Colonic mucosa (tissue), 4 donors: ENCODE measurements around the gene CC2D1A. TPM values are rescaled to one million over a fixed set of nuclear protein-coding genes. Genes with fewer than 3 reads are reported as not detected.

ENCODE experiments used
- DNase-seq: peaks from one replicate; pipeline ENCODE4 v3.0.0-alpha.2; 2020
- H3K27ac ChIP-seq: fragments of 200-600 bp; one replicate; pipeline ENCODE4 v1.8.0; 2021
- H3K27me3 ChIP-seq: fragments of 200-600 bp; one replicate; pipeline ENCODE4 v1.8.0; 2021
- H3K36me3 ChIP-seq: fragments of 200-600 bp; one replicate; pipeline ENCODE4 v1.8.0; 2021
- H3K4me1 ChIP-seq: fragments of 200-600 bp; one replicate; pipeline ENCODE4 v1.8.0; 2021; ENCODE audit warnings: mild to moderate bottlenecking
- H3K4me3 ChIP-seq: fragments of 200-600 bp; one replicate; pipeline ENCODE4 v1.8.0; 2021
- H3K9ac ChIP-seq, 2 donors: one replicate each; pipeline ENCODE4 v1.7.0; 2013; ENCODE audit warnings: control low read depth in 2 of 2, low read depth in 2 of 2, low read length in 2 of 2
- H3K9me3 ChIP-seq: fragments of 200-600 bp; one replicate; pipeline ENCODE4 v1.8.0; 2021
- intact Hi-C: fragments of 100-400 bp; cut with DNase I; formaldehyde crosslinking; loops from one replicate; pipeline ENCODE4 v1.14.1; 2022
- total RNA-seq, 2 donors: library from RNA; stranded (reverse); fragmentation: NEBNext Ultra II Directional in 1 of 2; extraction: Animal tissue kit (Norgen Biotek cat#: 25700) in 1 of 2; gene quantifications; one replicate each; pipeline ENCODE4 v1.2.1, GENCODE V29; 2021
- TF ChIP-seq, protein P1 (sequence below): fragments of 200-600 bp; IDR thresholded peaks from one replicate; pipeline ENCODE4 v1.8.0; 2022; ENCODE audit warnings: antibody characterized with exemption, mild to moderate bottlenecking
- donor health status: healthy.
- donor health status: DM: no; HTN: no; CAD: no.
- donor health status: DM: no; HTN: no; CAD: no.

The CC2D1A gene
- total RNA-seq, 2 donors from 2014 or later = 81.0 to 123 TPM

DNA sequence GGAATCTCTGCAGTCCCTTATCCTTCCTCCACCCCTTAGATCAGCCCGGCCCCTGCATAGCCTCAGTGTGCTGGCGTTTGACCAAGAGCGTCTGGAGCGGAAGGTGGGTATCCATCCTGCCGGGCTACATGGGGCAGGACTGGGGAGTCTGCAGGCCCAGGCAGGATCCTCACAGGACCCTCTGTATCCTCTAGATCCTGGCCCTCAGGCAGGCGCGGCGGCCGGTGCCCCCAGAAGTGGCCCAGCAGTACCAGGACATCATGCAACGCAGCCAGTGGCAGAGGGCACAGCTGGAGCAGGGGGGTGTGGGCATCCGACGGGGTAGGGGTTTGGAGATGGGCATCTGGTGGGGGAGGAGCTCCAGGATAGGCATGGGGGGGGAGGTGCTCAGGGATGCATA is 23.3 kb downstream of the CC2D1A start:
- intact Hi-C loops = no loop called here
- no peak overlapping the region for H3K4me3 ChIP-seq
- no peaks in the 10 kb centered on the region for H3K9me3 ChIP-seq
- H3K27me3 ChIP-seq = no peaks in the 10 kb centered on the region
- no peak for DNase-seq
- no peaks in the 10 kb centered on the region for H3K36me3 ChIP-seq
- no peaks in the 10 kb centered on the region for H3K4me1 ChIP-seq
- no peak overlapping the region for H3K27ac ChIP-seq
- H3K9ac ChIP-seq = no peak overlapping the region
- TF ChIP-seq, protein P1, sequence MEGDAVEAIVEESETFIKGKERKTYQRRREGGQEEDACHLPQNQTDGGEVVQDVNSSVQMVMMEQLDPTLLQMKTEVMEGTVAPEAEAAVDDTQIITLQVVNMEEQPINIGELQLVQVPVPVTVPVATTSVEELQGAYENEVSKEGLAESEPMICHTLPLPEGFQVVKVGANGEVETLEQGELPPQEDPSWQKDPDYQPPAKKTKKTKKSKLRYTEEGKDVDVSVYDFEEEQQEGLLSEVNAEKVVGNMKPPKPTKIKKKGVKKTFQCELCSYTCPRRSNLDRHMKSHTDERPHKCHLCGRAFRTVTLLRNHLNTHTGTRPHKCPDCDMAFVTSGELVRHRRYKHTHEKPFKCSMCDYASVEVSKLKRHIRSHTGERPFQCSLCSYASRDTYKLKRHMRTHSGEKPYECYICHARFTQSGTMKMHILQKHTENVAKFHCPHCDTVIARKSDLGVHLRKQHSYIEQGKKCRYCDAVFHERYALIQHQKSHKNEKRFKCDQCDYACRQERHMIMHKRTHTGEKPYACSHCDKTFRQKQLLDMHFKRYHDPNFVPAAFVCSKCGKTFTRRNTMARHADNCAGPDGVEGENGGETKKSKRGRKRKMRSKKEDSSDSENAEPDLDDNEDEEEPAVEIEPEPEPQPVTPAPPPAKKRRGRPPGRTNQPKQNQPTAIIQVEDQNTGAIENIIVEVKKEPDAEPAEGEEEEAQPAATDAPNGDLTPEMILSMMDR = no peak

DNA sequence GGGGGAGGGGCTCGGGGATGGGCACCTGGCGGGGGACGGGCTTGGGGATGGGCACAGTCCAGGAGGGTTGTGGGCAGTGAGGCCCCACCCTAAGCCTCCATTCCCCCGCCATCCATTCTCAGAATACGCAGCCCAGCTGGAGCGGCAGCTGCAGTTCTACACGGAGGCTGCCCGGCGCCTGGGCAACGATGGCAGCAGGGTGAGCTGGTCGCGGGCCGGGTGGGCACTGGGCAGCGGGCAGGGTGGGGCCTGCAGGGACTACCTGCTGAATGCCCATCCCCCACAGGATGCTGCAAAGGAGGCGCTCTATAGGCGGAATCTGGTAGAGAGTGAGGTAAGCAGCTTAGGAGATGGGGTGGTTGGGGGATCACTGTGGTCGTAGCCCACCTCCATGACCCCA is 24.0 kb downstream of the CC2D1A start:
- H3K27ac ChIP-seq = no peak overlapping the region
- no peaks in the 10 kb centered on the region for H3K9me3 ChIP-seq
- no peaks in the 10 kb centered on the region for H3K4me1 ChIP-seq
- intact Hi-C loops = no loop called here
- no peak overlapping the region for H3K9ac ChIP-seq
- TF ChIP-seq, protein P1 = no peak
- no peaks in the 10 kb centered on the region for H3K36me3 ChIP-seq
- H3K4me3 ChIP-seq = no peak overlapping the region
- H3K27me3 ChIP-seq = no peaks in the 10 kb centered on the region
- DNase-seq = no peak

DNA sequence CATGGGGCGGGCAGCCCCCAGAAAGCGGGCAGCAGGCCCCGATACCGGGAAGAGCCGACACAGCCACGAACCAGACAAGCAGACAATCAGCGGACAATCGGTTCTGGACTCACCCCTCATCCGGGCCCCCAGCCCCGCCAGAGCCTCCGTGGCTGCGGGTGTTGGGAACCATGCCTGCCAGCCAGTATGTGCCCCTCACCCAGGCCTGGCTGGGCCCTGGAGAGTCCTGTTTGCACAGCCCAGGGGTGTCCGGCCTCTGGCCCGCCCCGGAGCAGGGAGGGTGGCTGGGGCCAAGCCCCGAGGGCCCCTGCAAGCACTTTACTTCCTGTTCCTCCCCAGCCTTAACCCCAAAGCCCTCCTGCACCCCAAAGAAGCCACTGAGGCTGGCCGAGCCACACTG is 24.4 kb downstream of the CC2D1A start:
- intact Hi-C loops = no loop called here
- Histone ChIP-seq H3K4me3 (no peak overlapping the region), H3K4me1 (no peaks in the 10 kb centered on the region), H3K36me3 (no peaks in the 10 kb centered on the region), H3K27ac (no peak overlapping the region), H3K9me3 (no peaks in the 10 kb centered on the region), H3K27me3 (no peaks in the 10 kb centered on the region), H3K9ac (no peak overlapping the region)
- DNase-seq = no peak
- TF ChIP-seq, protein P1 = no peak

DNA sequence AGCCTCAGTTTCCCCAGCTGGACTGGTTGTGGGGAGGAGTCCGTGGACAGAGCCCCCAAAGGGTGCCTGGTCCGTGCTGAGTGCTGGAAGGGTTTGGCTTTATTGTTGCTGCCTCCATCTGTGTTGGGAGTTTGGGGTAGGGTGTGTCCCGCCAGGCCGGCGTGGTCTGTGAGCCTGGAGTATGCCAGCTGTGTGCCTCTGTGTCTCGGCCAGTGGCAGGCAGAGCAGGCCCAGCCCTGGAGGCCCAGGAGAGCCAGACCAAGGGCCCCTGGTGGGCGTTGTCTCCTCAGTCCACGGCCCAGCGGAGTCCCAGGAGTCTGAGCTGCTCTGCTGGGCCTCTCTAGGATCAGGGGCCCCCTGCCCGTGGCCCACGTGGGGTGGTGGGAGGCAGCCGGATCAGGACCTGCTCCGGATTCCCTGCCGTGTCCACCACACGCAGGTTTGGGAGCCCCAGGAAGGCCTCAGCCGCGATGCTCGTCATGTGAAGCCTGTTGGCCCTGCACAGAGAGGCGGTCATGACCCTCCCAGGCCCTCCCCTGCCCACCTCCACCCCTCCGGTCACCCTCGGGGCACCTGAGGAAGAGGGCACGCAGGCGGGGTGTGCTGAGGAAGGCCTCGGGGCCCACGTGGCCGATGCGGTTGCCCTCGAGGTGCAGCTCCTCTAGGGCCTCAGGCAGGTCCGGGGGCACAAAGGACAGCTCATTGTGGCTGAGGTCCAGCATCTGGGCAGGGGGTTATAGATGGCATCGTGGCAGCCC is 25.6 kb downstream of the CC2D1A start:
- TF ChIP-seq, protein P1 = no peak
- no peaks in the 10 kb centered on the region for H3K4me1 ChIP-seq
- H3K9ac ChIP-seq = no peak overlapping the region
- no peaks in the 10 kb centered on the region for H3K36me3 ChIP-seq
- H3K9me3 ChIP-seq = no peaks in the 10 kb centered on the region
- no peaks in the 10 kb centered on the region for H3K27me3 ChIP-seq
- H3K4me3 ChIP-seq = no peak overlapping the region
- intact Hi-C loops = no loop called here
- H3K27ac ChIP-seq = no peak overlapping the region
- no peak for DNase-seq

DNA sequence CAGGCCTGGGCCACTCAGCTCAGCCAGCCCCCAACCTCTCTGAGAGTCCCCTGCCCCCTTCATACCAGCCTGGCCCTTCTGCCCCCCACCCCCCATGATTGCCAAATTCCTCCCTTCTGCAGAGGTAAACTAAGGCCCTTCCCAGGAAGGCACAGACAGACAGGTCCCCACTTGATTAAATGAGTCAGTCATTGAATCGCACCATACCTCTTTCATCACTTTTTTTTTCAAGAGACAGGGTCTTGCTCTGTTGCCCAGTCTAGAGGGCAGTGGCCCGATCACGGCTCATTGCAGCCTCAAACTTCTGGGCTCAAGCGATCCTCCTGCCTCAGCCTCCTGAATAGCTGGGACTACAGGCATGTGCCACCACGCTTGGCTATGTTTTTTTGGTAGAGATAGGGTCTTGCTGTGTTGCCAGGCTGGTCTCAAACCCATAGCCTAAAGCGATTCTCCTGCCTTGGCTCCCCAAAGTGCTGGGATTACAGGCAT is 26.2 kb downstream of the CC2D1A start:
- H3K9me3 ChIP-seq = no peaks in the 10 kb centered on the region
- no peaks in the 10 kb centered on the region for H3K27me3 ChIP-seq
- no peaks in the 10 kb centered on the region for H3K4me1 ChIP-seq
- intact Hi-C loops = no loop called here
- DNase-seq = no peak
- no peaks in the 10 kb centered on the region for H3K36me3 ChIP-seq
- no peak overlapping the region for H3K9ac ChIP-seq
- no peak overlapping the region for H3K4me3 ChIP-seq
- H3K27ac ChIP-seq = no peak overlapping the region
- TF ChIP-seq, protein P1 = no peak
